SK-N-SH treated with all-trans-retinoic acid at 6 μM for 48 hours (cell line): ENCODE data around the gene TEX2.

Source experiments
- ARNTL ChIP-seq: fragments of 450-650 bp; formaldehyde crosslinking; IDR thresholded peaks from 2 replicates; pipeline ENCODE4 v1.5.0; 2020; ENCODE audit warnings: low read depth, mild to moderate bottlenecking, moderate library complexity, borderline replicate concordance
- CREB5 ChIP-seq: fragments of 250-450 bp; sonication (Bioruptor Pico); IDR thresholded peaks from 2 replicates; pipeline ENCODE4 v1.5.1; 2020; ENCODE audit warnings: low read depth, mild to moderate bottlenecking, moderate library complexity
- PATZ1 ChIP-seq: fragments of 250-450 bp; sonication (Bioruptor Pico); IDR thresholded peaks from 2 replicates; pipeline ENCODE4 v1.8.0; 2020; ENCODE audit warnings: mild to moderate bottlenecking, moderate library complexity, borderline replicate concordance
- ZC3H10 ChIP-seq: fragments of 250-450 bp; sonication (Bioruptor Pico); IDR thresholded peaks from 2 replicates; pipeline ENCODE4 v1.5.1; 2021; ENCODE audit warnings: mild to moderate bottlenecking, moderate library complexity
- ZFP3 ChIP-seq: fragments of 250-450 bp; sonication (Bioruptor Pico); IDR thresholded peaks from 2 replicates; pipeline ENCODE4 v1.5.0; 2020; ENCODE audit warnings: mild to moderate bottlenecking, moderate library complexity
- ZNF8 ChIP-seq: fragments of 450-650 bp; formaldehyde crosslinking; IDR thresholded peaks from 2 replicates; pipeline ENCODE4 v1.5.0; 2020; ENCODE audit warnings: mild to moderate bottlenecking, moderate library complexity

- TF ChIP-seq CREB5 (no peak), PATZ1 (CRISPR knock-in tag) (no peak), ZNF8 (no peak), ARNTL (no peak), ZFP3 (no peak), ZC3H10 (no peak)
These were observed 9.9 kb upstream of the TEX2 start for GRCh38 chr17:64273006-64273405.
